ENCODE data around the gene ACBD7.

ACBD7 gene

DNA sequence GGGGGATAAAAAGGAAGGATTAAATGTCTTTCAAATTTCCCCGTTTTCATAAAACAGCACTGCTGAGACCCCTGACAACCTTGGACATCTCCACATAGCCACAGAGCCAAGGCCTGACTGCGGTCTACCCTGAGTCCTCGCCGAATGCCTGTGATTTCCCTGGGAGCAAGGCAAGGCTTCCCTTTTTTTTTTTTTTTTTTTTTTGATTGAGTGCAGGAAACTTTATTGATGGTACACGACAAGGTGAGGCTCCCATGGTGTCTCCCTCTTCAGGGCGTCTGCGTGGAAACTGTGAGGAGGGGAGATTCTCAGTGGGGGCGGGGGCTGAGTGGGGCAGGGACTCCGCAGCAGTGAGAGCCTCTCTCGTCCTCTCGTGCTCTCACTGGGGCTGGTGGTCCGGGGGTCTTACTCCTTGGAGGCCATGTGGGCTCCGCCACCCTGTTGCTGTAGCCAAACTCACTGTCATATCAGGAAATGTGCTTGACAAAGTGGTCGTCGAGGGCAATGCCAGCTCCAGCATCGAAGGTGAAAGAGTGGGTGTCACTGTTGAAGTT is 4.4 kb upstream of the ACBD7 start:
- peaks cover 6% of the 10 kb centered on the region for H3K4me1 ChIP-seq (ENCODE audit: control insufficient read depth, insufficient read depth, low read length, poor library complexity, severe bottlenecking)
- no peaks in the 10 kb centered on the region for H3K9me3 ChIP-seq (ENCODE audit: control insufficient read depth, low read length)
- no peak overlapping the region for H3K27ac ChIP-seq (ENCODE audit: low read depth, low read length, severe bottlenecking)
- H3K4me3 ChIP-seq (ENCODE audit: extremely low read depth, insufficient read depth, low read length, poor library complexity, severe bottlenecking): no peak overlapping the region
- H3K36me3 ChIP-seq (ENCODE audit: control insufficient read depth, insufficient read depth, low read length): no peaks in the 10 kb centered on the region
- WGBS, 2 experiments (ENCODE audit: insufficient coverage in 2 of 2): 85 to 89% methylated on average over 12 to 14 of the region's 16 CpGs

DNA sequence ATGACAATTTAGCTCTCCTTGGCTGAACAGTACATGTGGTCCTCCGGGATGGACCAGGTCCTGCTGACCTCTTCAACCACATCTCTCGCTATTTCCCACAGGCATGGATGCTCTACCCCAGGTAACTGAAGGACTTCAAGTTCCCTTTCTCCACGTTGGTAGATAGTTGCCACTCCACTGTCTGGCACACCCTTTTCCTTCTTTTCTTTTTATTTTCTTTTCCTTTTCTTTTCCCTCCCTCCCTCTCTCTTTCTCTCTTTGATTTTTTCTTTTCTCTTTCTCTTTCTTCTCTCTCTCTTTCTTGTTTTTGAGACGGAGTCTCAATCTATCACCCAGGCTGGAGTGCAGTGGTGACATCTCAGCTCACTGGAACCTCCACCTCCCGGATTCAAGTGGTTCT is 2.8 kb upstream of the ACBD7 start:
- 86 to 91% methylated on average over 4 to 5 of the region's 5 CpGs for WGBS, 2 experiments (ENCODE audit: insufficient coverage in 2 of 2)
- H3K9me3 ChIP-seq (ENCODE audit: control insufficient read depth, low read length): no peaks in the 10 kb centered on the region
- peaks cover 4% of the 10 kb centered on the region for H3K4me1 ChIP-seq (ENCODE audit: control insufficient read depth, insufficient read depth, low read length, poor library complexity, severe bottlenecking)
- H3K4me3 ChIP-seq (ENCODE audit: extremely low read depth, insufficient read depth, low read length, poor library complexity, severe bottlenecking): no peak overlapping the region
- H3K27ac ChIP-seq (ENCODE audit: low read depth, low read length, severe bottlenecking): no peak overlapping the region
- H3K36me3 ChIP-seq (ENCODE audit: control insufficient read depth, insufficient read depth, low read length): no peaks in the 10 kb centered on the region

DNA sequence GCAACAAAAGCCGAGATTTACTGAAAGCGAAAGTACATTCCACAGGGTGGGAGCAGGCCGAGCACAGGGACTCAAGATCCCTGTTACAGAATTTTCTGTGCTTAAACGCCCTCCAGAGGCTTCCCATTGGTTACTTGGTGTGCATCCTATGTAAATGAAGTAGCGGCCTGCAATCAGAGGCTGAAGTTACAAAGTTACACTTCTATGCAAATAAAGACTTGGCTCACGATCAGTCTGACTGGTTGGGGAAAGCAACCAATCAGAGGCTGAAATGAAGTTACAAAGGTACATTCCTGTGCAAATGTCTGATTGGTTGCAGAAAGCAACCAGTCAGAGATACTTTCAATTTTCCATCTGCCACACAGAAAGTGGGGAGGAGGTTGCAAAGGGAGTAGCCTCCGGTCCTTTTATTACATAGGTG is 4.1 kb downstream of the ACBD7 start:
- Histone ChIP-seq H3K27ac (ENCODE audit: low read depth, low read length, severe bottlenecking) (no peak overlapping the region), H3K36me3 (ENCODE audit: control insufficient read depth, insufficient read depth, low read length) (no peaks in the 10 kb centered on the region), H3K4me1 (ENCODE audit: control insufficient read depth, insufficient read depth, low read length, poor library complexity, severe bottlenecking) (no peaks in the 10 kb centered on the region), H3K4me3 (ENCODE audit: extremely low read depth, insufficient read depth, low read length, poor library complexity, severe bottlenecking) (no peak overlapping the region), H3K9me3 (ENCODE audit: control insufficient read depth, low read length) (no peaks in the 10 kb centered on the region)
- 68 to 69% methylated on average over 5 to 6 of the region's 7 CpGs for WGBS, 2 experiments (ENCODE audit: insufficient coverage in 2 of 2)

DNA sequence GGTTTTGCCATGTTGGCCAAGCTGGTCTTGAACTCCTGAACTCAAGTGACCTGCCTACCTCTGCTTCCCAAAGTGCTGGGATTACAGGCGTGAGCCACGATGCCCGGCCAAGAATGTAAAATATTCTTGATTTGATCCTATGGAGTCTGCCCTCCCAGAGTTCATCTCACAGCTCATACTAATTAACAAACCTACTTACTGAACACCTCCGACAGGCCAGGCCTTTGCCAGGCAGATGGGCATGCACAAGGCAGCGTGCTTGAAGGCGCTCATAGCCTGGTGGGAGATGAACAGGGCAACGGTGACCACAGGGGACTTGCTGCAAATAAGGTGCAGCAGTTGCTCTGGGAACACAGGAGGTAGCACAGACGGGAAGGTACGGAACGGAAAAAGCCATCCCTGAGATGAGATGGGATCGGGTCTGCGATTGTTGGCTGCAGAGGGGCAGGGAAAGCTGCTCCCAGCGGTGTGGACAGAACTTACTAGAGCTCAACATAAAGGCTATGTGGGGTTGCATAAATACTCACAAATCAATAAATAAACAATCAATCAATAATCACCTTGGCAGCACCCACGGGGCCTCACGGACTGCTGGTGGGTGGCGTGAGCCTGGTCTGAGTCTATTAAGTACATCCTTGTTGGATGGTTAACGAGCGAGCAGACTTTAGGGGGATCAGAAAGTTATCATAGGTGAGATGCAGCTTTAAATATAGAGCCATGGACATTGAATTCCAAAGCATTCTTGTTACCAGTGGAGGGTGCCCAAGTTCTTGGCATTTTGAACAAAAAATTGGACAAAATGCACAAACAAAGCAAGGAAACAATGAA is 4.7 kb downstream of the ACBD7 start:
- no peaks in the 10 kb centered on the region for H3K9me3 ChIP-seq (ENCODE audit: control insufficient read depth, low read length)
- no peak overlapping the region for H3K4me3 ChIP-seq (ENCODE audit: extremely low read depth, insufficient read depth, low read length, poor library complexity, severe bottlenecking)
- no peaks in the 10 kb centered on the region for H3K4me1 ChIP-seq (ENCODE audit: control insufficient read depth, insufficient read depth, low read length, poor library complexity, severe bottlenecking)
- 92 to 98% methylated on average over 15 to 17 of the region's 18 CpGs for WGBS, 2 experiments (ENCODE audit: insufficient coverage in 2 of 2)
- H3K36me3 ChIP-seq (ENCODE audit: control insufficient read depth, insufficient read depth, low read length): no peaks in the 10 kb centered on the region
- no peak overlapping the region for H3K27ac ChIP-seq (ENCODE audit: low read depth, low read length, severe bottlenecking)

DNA sequence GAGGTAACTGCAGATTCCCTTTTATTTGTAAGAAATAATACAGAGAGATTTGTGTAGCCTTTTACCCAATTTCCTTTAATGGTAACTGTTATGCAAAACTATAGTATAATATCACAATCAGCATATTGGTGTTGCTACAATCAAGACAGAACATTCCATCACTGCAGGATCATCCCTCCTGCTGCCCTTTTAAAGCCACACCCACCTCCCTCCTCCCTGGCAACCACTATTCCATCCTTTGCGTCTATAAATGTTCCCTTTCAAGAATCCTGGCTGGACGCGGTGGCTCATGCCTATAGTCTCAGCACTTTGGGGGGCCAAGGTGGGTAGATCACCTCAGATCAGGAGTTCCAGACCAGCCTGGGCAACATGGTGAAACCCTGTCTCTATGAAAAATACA is 13.2 kb downstream of the ACBD7 start:
- WGBS, 2 experiments (ENCODE audit: insufficient coverage in 2 of 2): 96 to 100% methylated on average over 3 of the region's 3 CpGs
- Histone ChIP-seq H3K4me3 (ENCODE audit: extremely low read depth, insufficient read depth, low read length, poor library complexity, severe bottlenecking) (no peak overlapping the region), H3K36me3 (ENCODE audit: control insufficient read depth, insufficient read depth, low read length) (no peaks in the 10 kb centered on the region), H3K27ac (ENCODE audit: low read depth, low read length, severe bottlenecking) (no peak overlapping the region), H3K4me1 (ENCODE audit: control insufficient read depth, insufficient read depth, low read length, poor library complexity, severe bottlenecking) (no peaks in the 10 kb centered on the region), H3K9me3 (ENCODE audit: control insufficient read depth, low read length) (peaks cover 10% of the 10 kb centered on the region)

DNA sequence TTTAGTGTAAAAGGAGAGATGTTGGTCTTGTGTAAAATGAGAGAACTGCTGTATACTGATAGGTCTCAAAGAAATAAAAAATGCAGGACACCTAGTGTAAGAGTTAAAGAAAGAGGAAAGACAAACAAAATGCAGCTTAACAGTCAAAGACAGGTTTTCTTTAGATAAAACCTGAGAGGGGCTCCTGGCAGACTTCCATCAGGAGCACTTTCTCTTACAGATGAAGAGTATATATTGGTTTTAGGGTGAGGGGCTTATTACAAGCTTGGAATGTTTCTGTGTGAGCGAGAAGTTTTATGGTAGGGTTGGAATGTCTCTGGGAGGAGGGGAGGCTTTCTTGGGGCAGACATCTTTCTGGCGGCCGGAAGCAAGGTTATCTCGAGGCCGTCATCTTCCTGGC is 16.2 kb downstream of the ACBD7 start:
- peaks cover 15% of the 10 kb centered on the region for H3K9me3 ChIP-seq (ENCODE audit: control insufficient read depth, low read length)
- no peak overlapping the region for H3K27ac ChIP-seq (ENCODE audit: low read depth, low read length, severe bottlenecking)
- H3K36me3 ChIP-seq (ENCODE audit: control insufficient read depth, insufficient read depth, low read length): no peaks in the 10 kb centered on the region
- no peaks in the 10 kb centered on the region for H3K4me1 ChIP-seq (ENCODE audit: control insufficient read depth, insufficient read depth, low read length, poor library complexity, severe bottlenecking)
- 93 to 98% methylated on average over 5 of the region's 5 CpGs for WGBS, 2 experiments (ENCODE audit: insufficient coverage in 2 of 2)
- no peak overlapping the region for H3K4me3 ChIP-seq (ENCODE audit: extremely low read depth, insufficient read depth, low read length, poor library complexity, severe bottlenecking)

DNA sequence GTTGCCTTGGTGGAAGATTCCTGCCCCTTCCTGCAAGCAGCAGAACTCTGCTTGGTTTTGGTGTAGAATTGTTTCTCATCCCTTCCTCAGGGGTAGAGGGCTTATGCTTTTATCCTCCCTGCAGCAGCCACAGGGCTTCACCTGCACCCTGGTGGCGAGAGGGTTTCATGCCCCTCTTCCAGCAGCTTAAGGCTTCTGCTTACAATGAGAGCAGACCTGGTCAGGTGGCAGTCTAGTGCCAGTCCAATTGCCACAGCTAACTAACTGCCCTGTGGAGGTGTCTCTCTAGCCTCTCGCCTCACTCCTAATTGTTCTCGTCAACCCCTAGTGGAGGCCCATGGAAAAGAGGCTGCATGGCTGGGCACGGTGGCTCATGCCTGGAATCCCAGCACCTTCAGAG is 19.3 kb downstream of the ACBD7 start:
- H3K4me1 ChIP-seq (ENCODE audit: control insufficient read depth, insufficient read depth, low read length, poor library complexity, severe bottlenecking): no peaks in the 10 kb centered on the region
- WGBS, 2 experiments (ENCODE audit: insufficient coverage in 2 of 2): 69 to 80% methylated on average over 3 of the region's 4 CpGs
- no peak overlapping the region for H3K27ac ChIP-seq (ENCODE audit: low read depth, low read length, severe bottlenecking)
- H3K9me3 ChIP-seq (ENCODE audit: control insufficient read depth, low read length): peaks cover 15% of the 10 kb centered on the region
- no peak overlapping the region for H3K4me3 ChIP-seq (ENCODE audit: extremely low read depth, insufficient read depth, low read length, poor library complexity, severe bottlenecking)
- no peaks in the 10 kb centered on the region for H3K36me3 ChIP-seq (ENCODE audit: control insufficient read depth, insufficient read depth, low read length)

DNA sequence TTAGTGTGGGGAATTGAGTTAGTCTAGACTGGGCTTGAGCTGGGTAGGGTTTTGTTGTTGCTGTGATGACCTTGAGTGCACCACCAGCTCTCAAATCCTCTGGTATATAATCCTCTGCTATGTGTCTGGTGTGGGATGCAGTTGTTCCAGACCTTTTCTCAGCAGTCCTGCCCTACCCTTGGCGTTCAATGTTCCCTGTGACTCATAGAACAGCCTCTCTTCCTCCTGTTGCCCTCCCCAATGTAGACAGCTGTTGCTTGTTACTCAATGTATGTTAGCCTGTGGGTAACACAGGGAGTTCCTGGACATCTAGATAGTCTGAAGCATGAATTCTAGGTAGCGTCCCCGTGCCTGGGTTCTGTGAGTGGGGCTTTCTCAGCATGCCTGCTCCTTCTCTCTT is 19.8 kb downstream of the ACBD7 start:
- Histone ChIP-seq H3K36me3 (ENCODE audit: control insufficient read depth, insufficient read depth, low read length) (no peaks in the 10 kb centered on the region), H3K9me3 (ENCODE audit: control insufficient read depth, low read length) (peaks cover 15% of the 10 kb centered on the region), H3K4me3 (ENCODE audit: extremely low read depth, insufficient read depth, low read length, poor library complexity, severe bottlenecking) (no peak overlapping the region), H3K4me1 (ENCODE audit: control insufficient read depth, insufficient read depth, low read length, poor library complexity, severe bottlenecking) (no peaks in the 10 kb centered on the region), H3K27ac (ENCODE audit: low read depth, low read length, severe bottlenecking) (no peak overlapping the region)
- 87 to 94% methylated on average over 2 to 3 of the region's 3 CpGs for WGBS, 2 experiments (ENCODE audit: insufficient coverage in 2 of 2)

DNA sequence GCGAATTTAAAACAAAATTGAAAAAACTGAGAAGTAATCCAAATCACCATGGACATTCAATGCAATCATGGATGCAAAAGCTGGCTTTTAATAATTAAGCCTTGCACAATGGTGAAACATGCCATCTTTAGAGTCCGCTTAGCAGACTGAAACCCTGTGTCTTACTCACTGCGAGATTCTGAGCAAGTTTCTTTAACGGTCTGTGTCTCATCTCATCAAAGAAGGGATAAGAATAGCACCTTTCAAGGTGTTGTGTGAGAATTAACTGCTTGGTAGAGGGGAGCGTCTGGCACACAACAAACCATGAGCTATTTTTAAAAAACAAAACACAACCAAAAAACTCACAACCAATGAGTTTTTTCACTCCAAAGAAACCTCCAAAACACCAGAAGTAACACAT is 21.4 kb downstream of the ACBD7 start:
- Histone ChIP-seq H3K4me1 (ENCODE audit: control insufficient read depth, insufficient read depth, low read length, poor library complexity, severe bottlenecking) (no peaks in the 10 kb centered on the region), H3K9me3 (ENCODE audit: control insufficient read depth, low read length) (peaks cover 7% of the 10 kb centered on the region), H3K4me3 (ENCODE audit: extremely low read depth, insufficient read depth, low read length, poor library complexity, severe bottlenecking) (no peak overlapping the region), H3K36me3 (ENCODE audit: control insufficient read depth, insufficient read depth, low read length) (no peaks in the 10 kb centered on the region), H3K27ac (ENCODE audit: low read depth, low read length, severe bottlenecking) (no peak overlapping the region)
- 87 to 90% methylated on average over 2 to 4 of the region's 5 CpGs for WGBS, 2 experiments (ENCODE audit: insufficient coverage in 2 of 2)

DNA sequence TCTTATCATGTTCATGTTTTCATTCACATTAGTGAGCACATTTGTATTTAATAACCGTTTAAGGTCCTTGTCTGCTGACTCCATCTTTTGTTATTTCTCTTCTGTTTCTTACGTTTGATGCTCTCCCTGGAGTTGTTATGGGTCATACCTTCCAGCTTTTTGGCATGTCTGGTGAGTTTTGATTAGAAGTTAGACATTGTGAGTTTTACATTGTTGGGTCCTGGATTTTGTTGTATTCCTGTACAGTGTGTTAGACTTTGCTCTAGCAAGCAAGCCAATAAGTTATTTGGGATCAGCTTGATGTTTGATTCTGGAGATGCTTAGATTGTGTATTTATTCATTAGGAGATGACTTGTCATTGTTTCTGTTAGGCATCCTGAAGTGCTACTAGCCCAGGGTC is 27.9 kb downstream of the ACBD7 start:
- Histone ChIP-seq H3K4me3 (ENCODE audit: extremely low read depth, insufficient read depth, low read length, poor library complexity, severe bottlenecking) (no peak overlapping the region), H3K36me3 (ENCODE audit: control insufficient read depth, insufficient read depth, low read length) (no peaks in the 10 kb centered on the region), H3K4me1 (ENCODE audit: control insufficient read depth, insufficient read depth, low read length, poor library complexity, severe bottlenecking) (no peaks in the 10 kb centered on the region), H3K9me3 (ENCODE audit: control insufficient read depth, low read length) (peaks cover 3% of the 10 kb centered on the region), H3K27ac (ENCODE audit: low read depth, low read length, severe bottlenecking) (no peak overlapping the region)
- 89 to 93% methylated on average over 1 to 2 of the region's 2 CpGs for WGBS, 2 experiments (ENCODE audit: insufficient coverage in 2 of 2)

DNA sequence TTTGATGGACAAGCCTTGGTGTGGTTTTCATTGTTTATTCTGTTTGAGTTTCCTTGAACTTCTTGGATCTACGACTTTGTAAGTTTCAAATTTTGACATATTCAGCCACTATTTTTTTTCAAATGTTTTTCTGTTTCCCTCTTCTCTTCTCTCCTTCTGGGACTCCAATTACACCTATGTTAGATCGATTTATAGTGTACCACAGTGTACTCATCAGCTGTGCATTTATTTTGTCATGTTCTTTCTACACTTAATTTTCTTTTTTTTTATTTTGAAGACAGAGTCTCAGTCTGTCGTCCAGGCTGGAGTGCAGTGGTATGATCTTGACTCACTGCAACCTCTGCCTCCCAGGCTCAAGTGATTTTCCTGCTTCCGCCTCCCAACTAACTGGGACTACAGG is 28.7 kb downstream of the ACBD7 start:
- 69 to 79% methylated on average over 1 to 2 of the region's 4 CpGs for WGBS, 2 experiments (ENCODE audit: insufficient coverage in 2 of 2)
- H3K36me3 ChIP-seq (ENCODE audit: control insufficient read depth, insufficient read depth, low read length): no peaks in the 10 kb centered on the region

More for the DNA sequence above, 28.7 kb downstream of the ACBD7 start:
- Histone ChIP-seq H3K4me1 (ENCODE audit: control insufficient read depth, insufficient read depth, low read length, poor library complexity, severe bottlenecking) (no peaks in the 10 kb centered on the region), H3K4me3 (ENCODE audit: extremely low read depth, insufficient read depth, low read length, poor library complexity, severe bottlenecking) (no peak overlapping the region), H3K27ac (ENCODE audit: low read depth, low read length, severe bottlenecking) (no peak overlapping the region), H3K9me3 (ENCODE audit: control insufficient read depth, low read length) (peaks cover 3% of the 10 kb centered on the region)

Measured in mesodermal cell (in vitro differentiated cells).